Astrocyte (in vitro differentiated cells and primary cell): ENCODE measurements around the gene SYT17.

Experiments
- CTCF ChIP-seq: IDR thresholded peaks from 2 replicates; pipeline ENCODE4 v1.5.1; 2011; ENCODE audit warnings: low read depth, mild to moderate bottlenecking, inconsistent platforms, low read length, moderate library complexity; ENCODE audit not compliant: insufficient read depth
- EZH2 ChIP-seq: IDR thresholded peaks from 2 replicates; pipeline ENCODE4 v1.6.1; 2012; ENCODE audit warnings: mild to moderate bottlenecking, low read length, inconsistent platforms; ENCODE audit not compliant: insufficient read depth

GRCh38 chr16:19138601-19139000, 29.4 kb upstream of the SYT17 start:
- no peak for TF ChIP-seq CTCF
- TF ChIP-seq EZH2: no peak
